Right renal pelvis (tissue), 4 donors: ENCODE results near the gene HMGCS1. TPM values are rescaled to one million over a fixed set of nuclear protein-coding genes. Genes with fewer than 3 reads are reported as not detected.
"Not testable (repeated sequence)": the region's sequence is repeated elsewhere in the genome, so short reads cannot be mapped to it uniquely, and the experiment has no call there.

ENCODE experiments used
- DNase-seq, 4 donors: peaks; one replicate each; pipeline ENCODE4 v3.0.0-alpha.2; 2013; ENCODE audit warnings: low read depth in 4 of 4, low spot score in 3 of 4, missing footprints in 1 of 4
- polyA plus RNA-seq, 4 donors: library from polyadenylated mRNA; unstranded; fragments of 120-200 nt; gene quantifications; one replicate each; pipeline ENCODE4 v1.2.1, GENCODE V29; 2013; ENCODE audit not compliant: insufficient read length in 4 of 4

The HMGCS1 gene
- polyA plus RNA-seq, 4 donors, result 96.0 to 139 (median 119) TPM

GRCh38 chr5:43313854-43314457 is 744 bp upstream of the HMGCS1 start:
- DNase-seq, result no peak

DNA sequence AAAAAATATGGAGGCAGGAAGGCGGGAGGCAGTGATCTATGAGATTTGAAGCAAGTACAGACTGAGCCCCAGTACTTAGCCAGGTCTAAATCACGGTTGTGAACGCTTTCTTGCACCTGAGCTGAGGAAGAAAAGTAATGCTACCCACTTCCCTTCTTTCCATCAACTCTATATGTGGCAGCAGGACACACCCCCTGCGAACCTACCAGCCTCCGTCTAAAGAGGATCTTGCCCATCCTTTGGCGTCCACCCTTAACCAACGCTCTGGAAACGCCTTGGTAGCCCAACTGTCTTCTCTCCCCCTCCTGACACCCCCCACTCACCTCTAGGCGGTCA is 545 bp downstream of the HMGCS1 start:
- DNase-seq, result no peak

- no peak for DNase-seq
These were observed 1.0 kb downstream of the HMGCS1 start for GRCh38 chr5:43312076-43312661.

GRCh38 chr5:43309637-43310036 is 3.6 kb downstream of the HMGCS1 start:
- DNase-seq, result peak in 2 of 4 donors; percentile 9 to 22

GRCh38 chr5:43309122-43309521 is 4.1 kb downstream of the HMGCS1 start:
- DNase-seq, result no peak

- DNase-seq, result not testable (repeated sequence)
These were observed 6.3 kb downstream of the HMGCS1 start for GRCh38 chr5:43306954-43307353.

DNA sequence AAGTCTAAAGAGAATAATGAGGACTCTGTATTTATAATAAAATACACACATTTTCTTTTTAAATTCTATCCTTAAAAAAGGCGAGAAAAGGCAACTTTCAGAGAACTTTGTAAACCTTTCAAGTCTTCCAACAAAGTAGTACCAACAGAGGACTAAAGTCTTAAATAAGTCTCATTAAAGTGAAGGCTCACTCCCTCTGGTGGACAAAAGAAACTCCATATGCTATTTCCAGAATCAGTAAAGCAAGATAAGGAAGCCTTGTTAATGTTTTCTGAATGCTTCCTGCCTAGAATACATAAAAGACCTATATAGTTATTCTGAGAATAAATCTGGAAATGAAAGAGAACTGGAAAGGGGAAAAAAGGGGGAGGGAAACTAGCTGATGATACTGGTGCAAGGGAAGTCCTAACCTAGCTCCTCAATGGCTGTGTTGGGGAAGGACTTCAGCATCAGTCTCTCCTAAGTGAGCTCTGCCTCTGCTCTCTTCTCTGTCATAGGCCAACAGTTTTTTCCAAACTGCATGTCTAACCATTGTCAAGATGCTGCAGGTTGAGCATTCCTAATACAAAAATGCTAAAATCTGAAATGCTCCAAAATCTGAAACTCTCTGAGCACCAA is 7.2 kb downstream of the HMGCS1 start:
- DNase-seq, result peak; percentile 42 to 69 (median 55)

DNA sequence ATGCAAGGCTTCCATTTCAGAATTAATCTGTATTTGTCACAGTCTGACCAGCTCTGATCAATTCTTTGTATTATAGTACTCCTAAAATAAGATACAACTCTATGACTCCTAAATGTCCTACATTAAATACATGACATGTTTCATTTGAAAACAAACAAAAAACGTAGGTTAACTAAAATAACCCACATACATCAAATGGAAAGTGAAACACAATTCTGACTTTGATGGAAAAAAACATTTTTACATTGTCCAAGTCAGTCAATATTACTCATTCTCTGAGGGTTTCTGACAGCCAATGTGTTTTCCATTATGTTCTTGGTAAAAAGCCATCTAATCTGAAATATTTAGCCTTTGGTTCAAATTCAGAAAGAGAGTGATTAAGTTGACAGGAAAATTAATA is 8.7 kb downstream of the HMGCS1 start:
- DNase-seq, result no peak

GRCh38 chr5:43303242-43303641 is 10.0 kb downstream of the HMGCS1 start:
- DNase-seq, result no peak

- DNase-seq, result no peak
These were observed 10.7 kb downstream of the HMGCS1 start for GRCh38 chr5:43302481-43302880.

GRCh38 chr5:43301653-43302091 is 11.5 kb downstream of the HMGCS1 start:
- DNase-seq, result no peak

GRCh38 chr5:43300112-43300511 is 13.1 kb downstream of the HMGCS1 start:
- no peak for DNase-seq

- no peak for DNase-seq
These were observed 14.8 kb downstream of the HMGCS1 start for GRCh38 chr5:43298443-43298842.

DNA sequence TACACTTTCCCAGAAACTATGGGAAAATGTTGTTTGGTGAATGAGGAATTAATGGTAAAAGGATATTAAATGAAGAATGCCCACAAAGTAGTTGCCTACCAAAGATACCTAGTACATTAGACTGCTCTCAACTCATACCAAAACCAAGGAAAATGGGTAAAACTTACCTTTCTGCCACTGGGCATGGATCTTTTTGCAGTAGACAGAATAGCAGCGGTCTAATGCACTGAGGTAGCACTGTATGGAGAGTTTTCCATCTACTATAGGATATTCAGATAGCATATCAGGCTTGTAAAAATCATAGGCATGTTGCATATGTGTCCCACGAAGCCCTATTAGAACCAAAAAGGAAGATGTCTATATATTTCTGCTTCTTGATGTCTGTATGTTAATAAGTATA is 16.4 kb downstream of the HMGCS1 start:
- no peak for DNase-seq

GRCh38 chr5:43295202-43295601 is 18.0 kb downstream of the HMGCS1 start:
- no peak for DNase-seq

GRCh38 chr5:43294226-43294625 is 19.0 kb downstream of the HMGCS1 start:
- DNase-seq, result no peak

DNA sequence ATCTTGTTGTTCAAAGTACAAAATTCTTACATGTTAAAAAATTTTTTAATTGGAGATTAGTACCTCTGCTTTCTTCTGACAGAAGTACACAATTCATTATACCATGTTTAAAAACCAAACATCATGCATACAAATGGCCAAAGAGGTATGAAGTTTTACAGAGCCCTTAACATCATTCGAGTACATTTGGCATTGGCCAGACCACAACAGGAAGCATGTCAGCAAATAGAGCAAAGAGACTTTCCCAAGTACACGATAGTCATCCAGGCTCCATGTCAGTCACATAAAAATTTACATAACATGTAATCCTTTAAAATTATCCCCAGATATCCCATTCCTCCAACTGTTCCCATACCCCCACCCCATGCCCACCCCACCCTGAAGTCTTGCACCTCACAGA is 22.5 kb downstream of the HMGCS1 start:
- no peak for DNase-seq

GRCh38 chr5:43288269-43288831 is 24.9 kb downstream of the HMGCS1 start:
- DNase-seq, result no peak

DNA sequence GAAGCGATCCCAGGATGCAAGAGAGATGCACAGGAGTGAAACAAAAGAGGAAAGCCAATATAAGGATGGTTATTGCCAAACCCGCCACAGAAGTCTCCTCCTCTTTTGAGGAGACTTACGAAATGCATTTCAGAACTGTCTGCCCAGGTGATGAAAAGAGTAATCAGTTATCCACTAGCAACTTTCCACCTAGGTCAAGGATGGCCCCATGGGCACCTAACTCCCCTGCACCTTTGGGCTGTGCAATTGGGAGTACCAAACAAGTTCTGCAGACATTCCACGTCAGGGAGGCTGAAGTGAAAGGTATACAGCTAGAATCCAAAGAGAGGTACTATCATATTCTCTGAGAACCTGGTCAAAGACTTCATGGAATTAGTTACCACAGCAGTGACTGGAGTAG is 25.7 kb downstream of the HMGCS1 start:
- no peak for DNase-seq

DNA sequence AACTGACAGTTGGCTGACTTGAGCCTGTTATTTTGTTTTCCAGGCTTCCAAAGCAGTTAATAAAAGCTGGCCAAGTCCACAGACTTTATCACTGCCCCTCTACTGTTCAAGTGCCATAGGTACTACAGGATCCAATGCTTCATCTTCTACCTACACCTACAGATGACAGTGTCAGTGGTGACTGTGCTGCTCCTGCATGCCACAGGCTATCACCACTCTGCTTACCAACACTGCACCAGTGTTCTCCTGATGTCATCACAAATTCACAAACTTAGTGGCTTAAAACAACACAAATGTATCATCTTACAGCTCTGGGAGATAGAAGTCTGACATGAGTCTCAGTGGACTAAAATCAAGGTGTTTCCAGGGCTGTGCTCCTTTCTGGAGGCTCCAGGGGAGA is 26.6 kb downstream of the HMGCS1 start:
- DNase-seq, result no peak

DNA sequence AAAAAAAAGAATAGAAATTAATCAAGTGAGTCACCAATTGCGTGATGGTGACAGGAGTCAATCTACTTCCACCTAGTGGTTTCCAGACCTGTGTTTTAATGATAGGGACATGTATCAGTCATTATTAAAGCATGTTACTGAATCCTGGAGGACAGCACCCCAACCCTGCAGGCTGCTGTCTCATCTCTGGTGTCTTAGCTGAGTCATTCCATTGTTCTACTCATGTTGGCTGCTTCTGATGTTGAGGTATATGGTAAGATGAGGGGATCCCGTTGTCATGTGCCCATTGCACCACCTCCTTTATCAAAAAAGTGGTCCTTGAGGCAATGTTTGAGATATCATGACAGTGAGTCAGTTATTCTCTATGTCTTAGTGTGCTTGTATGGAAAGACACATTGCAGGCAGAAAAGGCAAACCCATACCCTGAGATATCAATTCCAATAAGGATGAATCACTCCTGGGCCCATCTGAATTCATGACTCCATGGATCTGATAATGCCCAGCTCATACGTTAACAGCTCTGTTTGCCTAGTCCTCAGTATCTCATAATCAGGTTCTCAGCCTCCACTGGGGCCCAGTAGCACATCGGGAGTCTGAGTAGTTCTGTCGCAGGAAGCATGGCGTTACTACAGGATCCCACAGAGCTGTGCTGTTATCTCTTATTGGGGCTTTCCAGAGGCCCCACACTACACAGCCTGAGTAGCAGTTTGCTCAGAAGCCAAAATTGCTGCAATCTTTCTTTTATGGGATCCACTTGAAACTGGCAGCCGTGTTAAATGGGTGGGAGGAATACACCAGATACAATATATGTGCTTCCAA is 31.2 kb downstream of the HMGCS1 start:
- no peak for DNase-seq
